ENCODE measurements around the gene CDX1.

GRCh38 chr5:150190987-150191386 is 24.4 kb downstream of the CDX1 start:
- no peak for TF ChIP-seq CTCF (IDR thresholded peaks at IDR 0.05; ENCODE audit: insufficient read depth, low read length, poor library complexity, severe bottlenecking)
- TF ChIP-seq EZH2phosphoT487 (conservative IDR thresholded peaks at IDR 0.05; ENCODE audit: low read length): no peak

Data from SU-DHL-6 (cell line).